H54 (cell line): ENCODE data around the gene DHX35.

Experiments used
- DNase-seq: peaks from one replicate; pipeline ENCODE4 v3.0.0; 2011; ENCODE audit warnings: low spot score, mixed read lengths; ENCODE audit not compliant: insufficient read length
- FAIRE-seq: peaks from 3 replicates; lab custom pipeline; 2011; peaks lifted over from hg19 to GRCh38; lab: Jason Lieb, UNC
- POLR2A ChIP-seq: IDR thresholded peaks from 2 replicates; pipeline ENCODE4 v1.6.1; 2011; ENCODE audit warnings: low read depth, mild to moderate bottlenecking, low read length

The DHX35 gene

DNA sequence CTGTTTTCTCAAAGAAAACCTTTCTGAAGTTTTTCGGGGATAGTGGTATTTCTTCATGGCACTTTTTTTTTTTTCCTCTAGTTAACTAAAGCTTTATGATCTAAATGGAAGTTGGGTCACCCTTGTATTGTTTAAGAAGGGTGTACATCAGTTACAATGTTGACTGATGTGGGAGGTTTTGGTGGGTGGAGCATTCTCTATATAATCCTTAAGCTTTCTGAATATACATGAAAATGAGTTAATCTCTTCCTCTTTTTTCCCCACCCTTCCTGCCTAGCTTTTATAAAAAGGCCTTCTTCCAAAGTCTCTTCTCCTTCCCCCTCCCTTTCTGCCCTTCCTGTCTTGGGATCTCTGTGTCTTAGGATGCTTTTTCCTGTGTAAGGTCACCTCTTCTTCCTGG is 47.2 kb downstream of the DHX35 start:
- no peak for DNase-seq
- no peak for TF ChIP-seq POLR2A
- no peak for FAIRE-seq

DNA sequence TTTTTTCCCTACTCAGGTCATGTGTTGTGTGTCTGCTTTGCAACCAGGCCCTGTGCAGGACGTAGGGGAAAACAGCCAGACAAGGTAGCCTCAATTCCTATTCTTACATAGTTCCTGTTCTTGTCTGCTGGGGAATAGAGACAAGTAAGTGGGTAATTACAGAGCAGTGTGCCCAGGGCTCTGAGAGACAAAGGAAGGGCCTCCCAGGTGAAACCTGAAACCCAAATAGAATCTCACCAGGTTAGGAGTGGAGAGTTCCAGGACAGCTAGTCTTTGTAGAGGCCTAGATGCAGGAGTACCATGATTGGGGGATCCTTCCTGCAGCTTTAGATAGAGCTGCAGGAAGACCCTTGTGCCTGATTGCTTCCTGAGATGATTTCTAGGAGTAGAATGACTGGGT is 48.4 kb downstream of the DHX35 start:
- DNase-seq (no peak), FAIRE-seq (no peak)
- no peak for TF ChIP-seq POLR2A

DNA sequence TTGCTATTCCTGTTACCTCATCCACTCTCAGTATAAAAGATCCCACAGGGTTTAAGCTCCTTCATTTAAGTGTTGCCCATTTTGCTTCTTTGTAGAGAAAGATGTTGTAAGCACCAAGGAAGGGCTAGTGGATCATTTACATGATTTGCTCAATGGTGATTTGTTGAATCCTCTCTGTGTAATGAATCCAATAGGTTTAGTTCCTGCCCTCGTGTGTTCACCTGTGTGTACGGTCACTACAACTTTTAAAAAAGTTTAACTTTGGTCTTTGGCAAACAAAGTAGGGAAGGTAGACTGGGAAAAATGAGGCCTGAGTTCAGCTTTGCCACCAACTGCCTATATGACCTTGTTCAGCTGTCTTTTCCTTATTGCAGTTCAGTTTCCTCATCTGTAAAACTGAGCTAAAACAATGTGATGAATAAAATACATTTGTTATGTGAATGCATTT is 51.5 kb downstream of the DHX35 start:
- TF ChIP-seq POLR2A = no peak
- DNase-seq = no peak
- no peak for FAIRE-seq

- DNase-seq (no peak), FAIRE-seq (no peak)
- TF ChIP-seq POLR2A = no peak
Observed at GRCh38 chr20:39016041-39016440, 53.9 kb downstream of the DHX35 start.

- no peak for FAIRE-seq
- TF ChIP-seq POLR2A = no peak
- DNase-seq = no peak
Observed at GRCh38 chr20:39016506-39016905, 54.4 kb downstream of the DHX35 start.

- no peak for TF ChIP-seq POLR2A
- DNase-seq = no peak
- no peak for FAIRE-seq
Observed at GRCh38 chr20:39019027-39019426, 56.9 kb downstream of the DHX35 start.

DNA sequence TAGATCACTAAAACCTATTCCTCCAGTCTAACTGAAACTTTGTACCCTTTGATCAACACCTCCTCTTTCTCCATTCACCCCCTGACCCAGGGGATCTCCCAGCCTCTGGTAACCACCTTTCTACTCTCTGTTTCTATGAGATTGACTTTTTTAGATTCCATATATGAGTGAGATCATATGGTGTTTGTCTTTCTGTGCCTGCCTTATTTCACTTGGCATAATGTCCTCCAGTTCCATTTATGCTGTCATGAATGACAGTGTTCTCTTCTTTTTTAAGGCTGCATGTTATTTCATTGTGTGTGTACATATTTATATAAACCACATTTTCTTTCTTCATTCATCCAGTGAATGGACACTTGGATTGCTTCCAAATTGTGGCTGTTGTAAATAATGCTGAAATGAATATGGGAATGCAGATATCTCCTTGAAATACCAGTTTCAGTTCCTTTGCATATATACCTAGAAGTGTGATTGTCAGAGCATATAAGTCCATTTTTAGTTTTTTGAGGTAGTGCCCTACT is 57.7 kb downstream of the DHX35 start:
- TF ChIP-seq POLR2A = no peak
- DNase-seq (no peak), FAIRE-seq (no peak)

GRCh38 chr20:39021748-39022147 is 59.6 kb downstream of the DHX35 start:
- FAIRE-seq (no peak), DNase-seq (no peak)
- no peak for TF ChIP-seq POLR2A

- no peak for TF ChIP-seq POLR2A
- FAIRE-seq = no peak
- DNase-seq = no peak
Observed at GRCh38 chr20:39025883-39026282, 63.7 kb downstream of the DHX35 start.

DNA sequence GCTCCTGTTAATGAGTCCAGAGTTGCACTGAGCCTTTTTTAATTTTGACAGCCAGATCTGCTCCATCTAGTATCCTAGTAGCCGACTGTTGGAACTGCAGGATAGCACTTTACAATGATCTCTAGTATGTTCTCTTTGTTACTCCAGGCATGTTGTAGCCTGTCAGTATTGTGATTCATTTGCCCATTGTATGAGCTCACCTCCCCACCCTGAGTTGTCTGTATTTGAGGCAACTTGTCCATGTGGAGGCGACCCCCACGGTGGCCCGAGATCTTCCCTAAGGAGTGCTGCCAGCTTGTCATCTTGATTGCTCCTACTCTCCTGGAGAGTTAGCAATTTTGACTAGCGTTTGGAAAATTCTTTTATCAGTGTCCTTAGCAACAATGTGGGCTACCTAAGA is 67.2 kb downstream of the DHX35 start:
- DNase-seq = no peak
- FAIRE-seq = no peak
- no peak for TF ChIP-seq POLR2A

DNA sequence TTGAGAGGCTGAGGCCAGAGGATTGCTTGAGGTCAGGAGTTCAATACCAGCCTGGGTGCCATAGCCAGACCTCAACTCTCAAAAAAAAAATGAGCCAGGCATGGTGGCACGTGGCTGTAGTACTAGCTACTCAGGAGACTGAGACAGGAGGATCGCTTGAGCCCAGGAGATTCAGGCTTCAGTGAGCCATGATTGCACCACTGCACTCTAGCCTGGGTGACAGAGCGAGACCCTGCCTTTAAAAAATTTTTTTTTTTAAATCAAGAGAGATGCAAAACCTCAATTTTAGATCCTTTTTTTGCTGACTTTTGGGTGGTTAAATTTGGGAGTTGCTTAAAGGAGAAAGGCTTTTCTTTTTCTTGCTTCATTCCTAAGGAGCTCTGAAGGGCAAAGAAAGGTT is 70.9 kb downstream of the DHX35 start:
- no peak for FAIRE-seq

GRCh38 chr20:39036011-39036410 is 73.9 kb downstream of the DHX35 start:
- FAIRE-seq = no peak
- TF ChIP-seq POLR2A = no peak
- no peak for DNase-seq

More for the DNA sequence above, 70.9 kb downstream of the DHX35 start:
- no peak for DNase-seq
- no peak for TF ChIP-seq POLR2A

DNA sequence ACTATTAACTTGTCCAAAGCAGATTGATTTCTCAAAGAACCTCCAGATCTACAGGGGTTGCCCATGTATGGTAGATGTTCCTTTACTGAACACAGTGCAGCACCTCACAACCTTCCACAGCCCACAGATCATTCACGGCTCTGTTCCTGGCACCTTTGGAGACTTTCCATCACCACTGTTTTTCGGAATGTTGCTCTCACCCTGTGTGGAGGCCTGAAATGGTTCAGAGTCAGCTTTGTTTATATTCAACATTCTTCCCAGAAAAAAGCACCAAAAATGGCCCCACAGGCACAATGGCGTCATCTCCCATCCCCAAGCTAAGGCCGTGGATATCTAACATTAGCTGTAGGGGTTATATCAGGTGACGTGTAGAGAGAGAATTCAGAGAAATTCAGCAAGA is 74.7 kb downstream of the DHX35 start:
- TF ChIP-seq POLR2A = no peak
- DNase-seq = no peak

DNA sequence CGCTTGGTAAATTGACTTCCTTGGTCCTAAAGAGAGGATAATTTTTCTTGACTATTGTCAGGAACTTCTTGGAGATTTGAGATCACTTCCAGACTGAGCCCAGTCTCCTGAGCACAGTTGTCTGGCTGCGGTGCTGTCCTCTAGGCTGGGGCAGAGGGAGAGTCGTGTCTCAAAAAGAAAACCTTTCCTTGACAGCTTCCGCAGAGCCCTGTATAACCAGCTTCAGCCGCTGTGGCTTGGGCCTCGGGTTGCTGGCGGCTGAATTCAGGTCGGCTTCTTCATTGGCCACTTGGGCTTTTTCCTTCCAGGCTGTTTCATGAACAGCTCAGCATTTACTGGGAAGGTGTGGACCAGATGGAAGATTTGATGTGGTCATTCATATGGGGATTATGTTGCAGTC is 75.9 kb downstream of the DHX35 start:
- DNase-seq (no peak), FAIRE-seq (no peak)
- TF ChIP-seq POLR2A = no peak

More for the DNA sequence above, 74.7 kb downstream of the DHX35 start:
- FAIRE-seq = no peak

DNA sequence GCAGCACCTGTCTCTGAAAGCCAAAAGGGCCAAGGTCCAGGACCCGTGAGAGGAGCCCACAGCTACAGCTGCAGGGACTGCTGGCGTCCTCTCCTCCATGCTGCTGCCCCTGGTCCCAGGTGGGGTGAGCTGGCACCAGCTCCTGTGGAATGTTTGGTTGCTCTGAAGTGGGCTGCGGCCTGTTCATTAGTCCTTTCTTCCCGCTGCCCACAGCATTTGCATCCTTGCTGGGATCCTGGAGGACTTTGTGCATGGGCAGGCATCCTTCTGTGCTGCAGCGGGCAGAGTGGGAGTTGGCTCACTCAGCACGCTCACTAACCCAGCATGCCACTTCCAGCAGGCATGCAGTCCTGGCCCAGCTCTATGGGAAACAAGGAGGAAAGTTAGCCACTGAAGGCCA is 76.4 kb downstream of the DHX35 start:
- DNase-seq = no peak
- no peak for FAIRE-seq

More for the DNA sequence above, 76.4 kb downstream of the DHX35 start:
- no peak for TF ChIP-seq POLR2A
